GM06990 (cell line): Measurements from ENCODE around the gene AFF1.

Experiments used
- DNase-seq: peaks from one replicate; pipeline ENCODE4 v3.0.0-alpha.2; 2011; ENCODE audit not compliant: insufficient read length; ENCODE audit errors: extremely low read depth
- H3K27me3 ChIP-seq: replicated peaks from 2 replicates; pipeline ENCODE4 v1.6.0; 2011; ENCODE audit warnings: low read length; ENCODE audit not compliant: control insufficient read depth, insufficient read depth
- H3K36me3 ChIP-seq: 2 replicates; pipeline ENCODE4 v1.5.1; 2011; ENCODE audit warnings: low read length; ENCODE audit not compliant: control insufficient read depth, insufficient read depth
- H3K4me3 ChIP-seq: replicated peaks from 2 replicates; pipeline ENCODE4 v1.5.1; 2011; ENCODE audit warnings: low read depth, mild to moderate bottlenecking, control low read depth, low read length
- TF ChIP-seq, protein P1 (sequence below): IDR thresholded peaks from 2 replicates; pipeline ENCODE4 v1.5.1; 2011; ENCODE audit warnings: low read length, control low read depth, mild to moderate bottlenecking, inconsistent platforms; ENCODE audit not compliant: insufficient read depth, poor library complexity, severe bottlenecking

AFF1 gene

DNA sequence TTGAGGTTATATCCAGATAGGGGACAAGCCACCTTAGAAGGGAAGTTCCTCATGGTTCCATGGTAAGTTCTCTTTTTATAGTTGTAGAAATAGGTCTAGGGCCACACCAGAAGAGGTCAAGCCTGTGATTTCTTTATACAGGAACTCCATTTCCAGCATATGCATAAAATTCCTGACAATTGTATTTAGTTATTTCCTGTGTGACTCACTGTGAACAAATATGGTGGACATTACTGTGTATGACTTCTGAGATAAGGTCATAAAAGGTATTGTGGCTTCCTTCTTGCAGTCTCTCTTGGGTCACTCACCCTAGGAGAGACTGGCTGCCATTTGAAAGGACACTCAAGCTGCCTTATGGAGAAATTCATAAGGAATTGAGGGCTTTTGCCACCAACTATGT, 40.4 kb upstream of the AFF1 start:
- TF ChIP-seq, protein P1, sequence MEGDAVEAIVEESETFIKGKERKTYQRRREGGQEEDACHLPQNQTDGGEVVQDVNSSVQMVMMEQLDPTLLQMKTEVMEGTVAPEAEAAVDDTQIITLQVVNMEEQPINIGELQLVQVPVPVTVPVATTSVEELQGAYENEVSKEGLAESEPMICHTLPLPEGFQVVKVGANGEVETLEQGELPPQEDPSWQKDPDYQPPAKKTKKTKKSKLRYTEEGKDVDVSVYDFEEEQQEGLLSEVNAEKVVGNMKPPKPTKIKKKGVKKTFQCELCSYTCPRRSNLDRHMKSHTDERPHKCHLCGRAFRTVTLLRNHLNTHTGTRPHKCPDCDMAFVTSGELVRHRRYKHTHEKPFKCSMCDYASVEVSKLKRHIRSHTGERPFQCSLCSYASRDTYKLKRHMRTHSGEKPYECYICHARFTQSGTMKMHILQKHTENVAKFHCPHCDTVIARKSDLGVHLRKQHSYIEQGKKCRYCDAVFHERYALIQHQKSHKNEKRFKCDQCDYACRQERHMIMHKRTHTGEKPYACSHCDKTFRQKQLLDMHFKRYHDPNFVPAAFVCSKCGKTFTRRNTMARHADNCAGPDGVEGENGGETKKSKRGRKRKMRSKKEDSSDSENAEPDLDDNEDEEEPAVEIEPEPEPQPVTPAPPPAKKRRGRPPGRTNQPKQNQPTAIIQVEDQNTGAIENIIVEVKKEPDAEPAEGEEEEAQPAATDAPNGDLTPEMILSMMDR, result no peak
- no peak for DNase-seq
- H3K27me3 ChIP-seq, result no peaks in the 10 kb centered on the region
- no peak overlapping the region for H3K4me3 ChIP-seq
- no peaks in the 10 kb centered on the region for H3K36me3 ChIP-seq

DNA sequence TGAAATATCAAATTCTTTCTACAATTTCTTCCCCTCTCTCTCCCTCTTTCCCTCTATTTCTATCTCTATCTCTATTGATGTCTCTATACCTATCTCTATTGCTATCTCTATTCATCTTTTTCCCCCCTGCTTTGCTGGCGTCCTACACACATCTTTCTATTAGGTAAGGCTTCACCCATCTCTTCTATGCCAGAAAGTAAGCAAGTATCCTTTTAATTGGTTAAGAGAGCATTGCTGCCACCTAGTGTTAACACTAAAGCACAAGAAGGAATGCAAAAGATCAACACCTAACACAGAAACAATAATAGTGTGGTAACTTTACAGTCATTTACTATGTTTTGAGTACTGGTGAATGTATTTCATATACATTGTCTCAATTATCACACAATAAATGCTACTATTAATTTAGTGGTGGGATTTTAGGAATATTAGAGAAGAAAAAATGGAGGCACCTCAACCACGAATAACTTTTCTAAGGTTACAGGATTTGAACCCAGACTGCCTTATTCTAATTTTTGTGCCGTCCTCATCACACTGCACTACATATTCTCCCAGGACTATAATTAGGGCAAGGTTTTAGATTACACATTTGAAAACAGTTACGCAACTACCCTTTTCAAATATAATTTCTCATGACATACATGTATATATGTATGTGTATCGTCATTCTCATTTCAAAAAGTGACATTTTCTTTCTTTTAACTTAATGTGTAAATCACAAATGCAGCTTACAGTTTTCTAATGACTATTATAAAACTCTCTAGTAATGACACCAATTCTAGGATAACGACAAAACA, 38.9 kb upstream of the AFF1 start:
- TF ChIP-seq, protein P1, result peak; percentile 60
- no peak overlapping the region for H3K4me3 ChIP-seq
- peak; percentile 32 for DNase-seq

DNA sequence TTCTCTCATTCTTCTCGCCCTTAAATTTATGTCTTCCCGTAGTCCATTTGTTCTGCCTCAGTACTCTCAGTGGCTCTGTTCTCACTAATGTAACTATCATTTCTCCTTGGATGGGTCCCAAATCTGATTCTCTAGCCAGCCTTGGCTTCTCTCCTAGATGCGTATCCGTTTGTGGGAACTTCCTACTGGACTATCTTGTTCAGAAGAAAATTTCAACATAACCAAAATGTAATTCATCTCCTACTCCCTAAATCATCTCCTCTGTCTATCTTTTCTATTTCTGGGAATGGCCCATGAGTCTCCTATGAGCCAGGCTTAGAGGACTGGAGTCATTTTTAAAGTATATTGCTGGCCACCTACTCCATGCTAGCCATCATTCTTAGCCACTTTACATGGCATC, 38.2 kb upstream of the AFF1 start:
- no peak for DNase-seq
- TF ChIP-seq, protein P1, result no peak
- no peaks in the 10 kb centered on the region for H3K27me3 ChIP-seq
- H3K36me3 ChIP-seq, result no peaks in the 10 kb centered on the region
- no peak overlapping the region for H3K4me3 ChIP-seq

More for the DNA sequence above, 38.9 kb upstream of the AFF1 start:
- Histone ChIP-seq H3K36me3 (no peaks in the 10 kb centered on the region), H3K27me3 (no peaks in the 10 kb centered on the region)

DNA sequence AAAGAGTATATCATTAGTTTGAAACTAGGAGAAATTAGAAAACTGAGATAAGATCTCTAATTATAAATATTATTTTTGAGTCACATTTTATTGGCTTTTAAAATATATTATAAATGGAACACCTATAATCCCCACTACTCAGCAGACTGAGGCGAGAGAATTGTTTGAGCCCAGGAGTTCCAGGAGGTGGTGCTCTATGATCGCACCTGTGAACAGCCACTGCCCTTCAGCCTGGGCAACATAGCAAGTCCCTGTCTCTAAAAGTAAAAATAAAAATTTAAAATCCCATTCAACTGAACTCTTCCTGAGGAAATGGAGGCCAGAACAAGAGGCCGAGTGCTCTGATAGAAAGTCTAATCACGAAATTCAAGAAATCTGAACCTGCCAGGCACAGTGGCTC, 36.2 kb upstream of the AFF1 start:
- DNase-seq, result no peak
- H3K27me3 ChIP-seq, result no peaks in the 10 kb centered on the region
- H3K36me3 ChIP-seq, result no peaks in the 10 kb centered on the region
- H3K4me3 ChIP-seq, result no peak overlapping the region
- TF ChIP-seq, protein P1, result peak; percentile 23

DNA sequence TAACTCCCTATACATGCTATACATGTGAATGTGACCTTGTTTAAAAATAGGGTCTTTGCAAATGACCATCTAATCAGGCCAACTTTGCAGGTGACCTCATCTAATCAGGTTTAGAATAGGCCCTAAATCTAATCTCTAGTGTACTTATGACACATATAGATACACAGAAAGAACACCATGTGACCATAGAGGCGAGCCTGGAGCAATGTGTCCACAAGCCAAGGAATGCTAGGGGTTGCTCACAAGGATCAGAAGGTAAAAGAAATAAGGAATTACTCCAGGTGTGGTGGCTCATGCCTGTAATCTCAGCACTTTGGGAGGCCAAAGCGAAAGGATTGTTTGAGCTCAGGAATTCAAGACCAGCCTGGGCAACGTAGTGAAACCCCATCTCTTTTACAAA, 32.9 kb upstream of the AFF1 start:
- TF ChIP-seq, protein P1, result no peak
- H3K4me3 ChIP-seq, result no peak overlapping the region
- DNase-seq, result no peak
- H3K36me3 ChIP-seq, result no peaks in the 10 kb centered on the region
- H3K27me3 ChIP-seq, result no peaks in the 10 kb centered on the region

DNA sequence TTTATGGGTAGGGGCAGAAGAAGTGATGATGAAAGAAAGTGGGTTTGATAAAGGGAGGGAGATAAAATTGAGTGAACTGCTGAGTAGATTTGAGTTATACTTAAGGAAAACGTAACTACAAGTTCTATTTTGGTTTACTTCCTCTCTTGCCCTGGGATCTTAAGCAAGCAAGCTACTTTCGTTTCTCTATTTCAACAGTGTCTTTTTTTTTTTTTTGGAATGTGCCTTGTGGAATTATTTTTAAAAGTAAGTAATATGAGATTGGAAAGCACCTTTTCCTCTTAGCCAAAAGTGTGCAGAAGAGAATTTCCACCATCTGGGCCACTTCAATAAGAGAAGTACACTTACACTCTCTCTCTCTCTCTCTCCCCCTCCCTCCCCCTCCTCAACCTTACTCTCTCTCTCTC, 26.6 kb upstream of the AFF1 start:
- H3K36me3 ChIP-seq, result no peaks in the 10 kb centered on the region
- DNase-seq, result no peak
- H3K4me3 ChIP-seq, result no peak overlapping the region
- no peaks in the 10 kb centered on the region for H3K27me3 ChIP-seq
- TF ChIP-seq, protein P1, result no peak
